Vagina (tissue), 2 donors: ENCODE data around the gene GSTM5.

Source experiments
- CTCF ChIP-seq, 3 experiments: fragments of 450-650 bp in 2 of 3; fragments of 200-600 bp in 1 of 3; sonication (generic) in 1 of 3; IDR thresholded peaks; one replicate each; pipeline ENCODE4 v1.5.1; 2017 to 2019; ENCODE audit warnings: antibody characterized with exemption in 3 of 3, mild to moderate bottlenecking in 2 of 3, moderate library complexity in 2 of 3
- POLR2AphosphoS5 ChIP-seq, 2 donors: sonication (generic); formaldehyde crosslinking; IDR thresholded peaks; one replicate each; pipeline ENCODE4 v1.9.0; 2017; ENCODE audit warnings: antibody characterized with exemption in 2 of 2, mild to moderate bottlenecking in 2 of 2, low read depth in 1 of 2; ENCODE audit not compliant: insufficient read depth in 1 of 2

GRCh38 chr1:109664671-109665070 lies 47.4 kb upstream of the GSTM5 start:
- no peak for TF ChIP-seq CTCF (IDR thresholded peaks at IDR 0.05)
- TF ChIP-seq POLR2AphosphoS5 (IDR thresholded peaks at IDR 0.05; ENCODE audit: insufficient read depth in 1 of 2, low read depth in 1 of 2) = no peak
